Measurements from ENCODE around the gene ZDBF2. TPM values are rescaled to one million over a fixed set of nuclear protein-coding genes. Genes with fewer than 3 reads are reported as not detected.

The ZDBF2 gene
- total and polyA plus RNA-seq, 7 donors: 0.23 to 15.0 (median 12.7) TPM

DNA sequence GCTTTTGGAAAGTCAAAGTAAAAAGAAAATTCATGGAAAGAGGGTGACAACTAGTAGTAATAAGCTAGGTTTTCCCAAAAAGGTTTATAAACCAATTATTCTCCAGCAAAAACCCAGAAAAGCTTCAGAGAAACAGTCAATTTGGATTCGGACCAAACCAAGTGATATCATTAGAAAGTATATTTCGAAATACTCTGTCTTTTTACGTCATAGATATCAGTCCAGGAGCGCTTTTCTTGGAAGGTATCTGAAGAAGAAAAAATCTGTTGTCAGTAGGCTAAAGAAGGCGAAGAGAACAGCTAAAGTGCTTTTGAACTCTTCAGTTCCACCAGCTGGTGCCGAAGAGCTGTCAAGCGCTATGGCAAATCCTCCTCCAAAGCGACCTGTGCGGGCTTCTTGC is 36.6 kb downstream of the ZDBF2 start:
- no peaks in the 10 kb centered on the region for H3K9me3 ChIP-seq

DNA sequence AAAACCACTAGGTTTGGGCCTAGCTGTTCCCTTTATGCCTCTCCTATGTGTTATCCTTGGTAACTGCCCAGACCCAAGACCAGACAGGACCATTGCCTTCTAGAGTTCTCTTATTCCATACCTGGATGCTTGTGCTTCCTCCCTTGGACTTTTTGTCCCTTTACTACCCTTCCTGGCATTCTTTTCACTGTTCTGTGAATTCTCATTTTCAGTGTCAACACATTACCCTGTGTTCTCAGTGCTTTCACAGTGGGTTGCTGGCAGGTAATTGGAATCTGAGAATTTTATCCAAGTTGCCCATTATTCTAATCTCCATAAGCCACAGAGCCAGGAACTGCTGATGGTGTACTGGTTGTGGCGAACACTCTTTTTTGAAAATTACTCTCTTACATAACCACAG is 41.7 kb downstream of the ZDBF2 start:
- no peak for DNase-seq
- Histone ChIP-seq H3K36me3 (no peaks in the 10 kb centered on the region), H3K27ac (no peak overlapping the region), H3K27me3 (no peaks in the 10 kb centered on the region), H3K9me3 (peaks cover 0 to 7% (median 2%) of the 10 kb centered on the region in 4 donors), H3K4me3 (no peak overlapping the region), H3K4me1 (no peaks in the 10 kb centered on the region)
- intact Hi-C loops (cut with DNase I): no loop called here
- WGBS, 2 donors: 89 to 91% methylated on average over 1 of the region's 1 CpG
- TF ChIP-seq EP300 (IDR thresholded peaks at IDR 0.05) (no peak), POLR2A (IDR thresholded peaks at IDR 0.05) (no peak), POLR2AphosphoS5 (IDR thresholded peaks at IDR 0.05) (no peak)
- TF ChIP-seq, protein P1, sequence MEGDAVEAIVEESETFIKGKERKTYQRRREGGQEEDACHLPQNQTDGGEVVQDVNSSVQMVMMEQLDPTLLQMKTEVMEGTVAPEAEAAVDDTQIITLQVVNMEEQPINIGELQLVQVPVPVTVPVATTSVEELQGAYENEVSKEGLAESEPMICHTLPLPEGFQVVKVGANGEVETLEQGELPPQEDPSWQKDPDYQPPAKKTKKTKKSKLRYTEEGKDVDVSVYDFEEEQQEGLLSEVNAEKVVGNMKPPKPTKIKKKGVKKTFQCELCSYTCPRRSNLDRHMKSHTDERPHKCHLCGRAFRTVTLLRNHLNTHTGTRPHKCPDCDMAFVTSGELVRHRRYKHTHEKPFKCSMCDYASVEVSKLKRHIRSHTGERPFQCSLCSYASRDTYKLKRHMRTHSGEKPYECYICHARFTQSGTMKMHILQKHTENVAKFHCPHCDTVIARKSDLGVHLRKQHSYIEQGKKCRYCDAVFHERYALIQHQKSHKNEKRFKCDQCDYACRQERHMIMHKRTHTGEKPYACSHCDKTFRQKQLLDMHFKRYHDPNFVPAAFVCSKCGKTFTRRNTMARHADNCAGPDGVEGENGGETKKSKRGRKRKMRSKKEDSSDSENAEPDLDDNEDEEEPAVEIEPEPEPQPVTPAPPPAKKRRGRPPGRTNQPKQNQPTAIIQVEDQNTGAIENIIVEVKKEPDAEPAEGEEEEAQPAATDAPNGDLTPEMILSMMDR (IDR thresholded peaks at IDR 0.05): no peak

More for the DNA sequence above, 36.6 kb downstream of the ZDBF2 start:
- Histone ChIP-seq H3K4me1 (no peaks in the 10 kb centered on the region), H3K27me3 (no peaks in the 10 kb centered on the region), H3K36me3 (no peaks in the 10 kb centered on the region), H3K27ac (no peak overlapping the region), H3K4me3 (no peak overlapping the region)
- WGBS, 2 donors: 91 to 92% methylated on average over 9 of the region's 9 CpGs
- DNase-seq: no peak
- TF ChIP-seq, protein P1 (IDR thresholded peaks at IDR 0.05): no peak
- TF ChIP-seq POLR2A (IDR thresholded peaks at IDR 0.05): no peak
- no peak for TF ChIP-seq EP300 (IDR thresholded peaks at IDR 0.05)
- TF ChIP-seq POLR2AphosphoS5 (IDR thresholded peaks at IDR 0.05): no peak
- intact Hi-C loops (cut with DNase I): no loop called here

DNA sequence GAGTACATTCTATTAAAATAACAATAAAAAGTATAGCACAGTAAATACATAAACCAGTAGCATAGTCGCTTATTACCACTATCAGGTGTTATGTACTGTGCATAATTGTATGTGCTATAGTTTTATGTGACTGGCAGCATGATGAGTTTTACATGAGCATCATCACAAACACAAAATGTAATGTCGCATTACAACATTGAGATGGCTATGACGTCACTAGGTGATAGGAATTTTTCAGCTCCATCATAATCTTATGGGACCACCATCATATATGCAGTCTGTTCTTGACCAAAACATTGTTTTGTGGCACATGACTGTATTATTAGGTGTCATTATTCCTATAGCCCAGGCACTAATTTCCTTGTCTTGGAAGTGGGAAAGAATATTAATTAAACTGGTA is 48.6 kb downstream of the ZDBF2 start:
- Histone ChIP-seq H3K27ac (no peak overlapping the region), H3K36me3 (no peaks in the 10 kb centered on the region), H3K27me3 (no peaks in the 10 kb centered on the region), H3K4me3 (no peak overlapping the region), H3K9me3 (peaks cover 0 to 7% (median 2%) of the 10 kb centered on the region in 4 donors), H3K4me1 (no peaks in the 10 kb centered on the region)
- DNase-seq: no peak
- intact Hi-C loops (cut with DNase I): no loop called here
- WGBS, 2 donors: 84 to 92% methylated on average over 3 of the region's 3 CpGs
- no peak for TF ChIP-seq EP300 (IDR thresholded peaks at IDR 0.05)
- TF ChIP-seq, protein P1 (IDR thresholded peaks at IDR 0.05): no peak
- no peak for TF ChIP-seq POLR2AphosphoS5 (IDR thresholded peaks at IDR 0.05)
- TF ChIP-seq POLR2A (IDR thresholded peaks at IDR 0.05): no peak

DNA sequence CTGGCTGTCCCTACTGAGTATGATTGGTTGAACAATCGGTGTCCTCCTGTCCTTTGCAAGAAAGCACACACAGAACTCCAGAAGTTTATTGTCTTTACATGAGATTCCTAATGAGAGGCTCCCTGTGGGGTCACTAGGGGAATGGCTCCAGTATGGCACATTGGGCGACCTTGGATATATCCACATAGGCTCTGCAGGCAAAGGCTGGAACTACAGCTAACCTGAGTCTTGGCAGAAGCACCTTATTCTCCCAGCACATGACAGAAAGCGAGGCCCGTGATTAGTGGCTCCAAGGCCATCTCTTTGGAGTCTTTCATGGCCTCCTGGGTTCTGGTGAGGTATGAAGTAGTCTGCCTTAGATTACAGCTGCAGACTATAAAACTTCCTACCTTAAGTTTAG is 49.0 kb downstream of the ZDBF2 start:
- Histone ChIP-seq H3K4me3 (no peak overlapping the region), H3K4me1 (no peaks in the 10 kb centered on the region), H3K9me3 (peaks cover 0 to 7% (median 2%) of the 10 kb centered on the region in 4 donors), H3K27ac (no peak overlapping the region), H3K36me3 (no peaks in the 10 kb centered on the region), H3K27me3 (no peaks in the 10 kb centered on the region)
- no peak for DNase-seq
- 82 to 89% methylated on average over 4 of the region's 4 CpGs for whole genome bisulfite sequencing, 2 donors
- TF ChIP-seq POLR2AphosphoS5 (IDR thresholded peaks at IDR 0.05): no peak
- TF ChIP-seq, protein P1 (IDR thresholded peaks at IDR 0.05): no peak
- intact Hi-C loops (cut with DNase I): no loop called here

DNA sequence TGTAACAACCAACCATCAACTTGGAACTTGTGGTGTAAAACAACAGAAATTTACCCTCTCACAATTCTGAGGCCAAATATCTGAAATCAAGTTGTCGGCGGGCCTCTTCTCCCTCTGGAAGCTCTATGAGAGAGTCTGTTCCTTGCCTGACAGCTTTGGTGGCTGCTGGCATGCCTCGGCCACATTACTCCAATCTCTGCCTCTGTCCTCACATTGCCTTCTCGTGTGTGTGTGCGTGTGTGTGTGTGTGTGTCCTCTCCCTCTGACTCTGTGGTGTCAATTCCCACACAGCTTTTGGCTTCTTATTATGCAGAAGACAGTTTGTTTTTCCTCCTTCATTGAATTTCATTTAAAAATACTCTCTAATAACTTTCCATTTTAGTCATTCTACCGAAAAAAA is 50.4 kb downstream of the ZDBF2 start:
- Histone ChIP-seq H3K27ac (no peak overlapping the region), H3K27me3 (no peaks in the 10 kb centered on the region), H3K9me3 (no peaks in the 10 kb centered on the region), H3K4me3 (no peak overlapping the region), H3K36me3 (no peaks in the 10 kb centered on the region), H3K4me1 (no peaks in the 10 kb centered on the region)
- DNase-seq: no peak
- intact Hi-C loops (cut with DNase I): no loop called here
- TF ChIP-seq, protein P1 (IDR thresholded peaks at IDR 0.05): no peak
- no peak for TF ChIP-seq EP300 (IDR thresholded peaks at IDR 0.05)
- TF ChIP-seq POLR2AphosphoS5 (IDR thresholded peaks at IDR 0.05): no peak
- TF ChIP-seq POLR2A (IDR thresholded peaks at IDR 0.05): no peak
- 83 to 88% methylated on average over 6 of the region's 6 CpGs for WGBS, 2 donors
